Measurements from ENCODE around the gene OSBPL6. TPM values are rescaled to one million over a fixed set of nuclear protein-coding genes. Genes with fewer than 3 reads are reported as not detected.

The OSBPL6 gene
- total and polyA plus RNA-seq, 2 of the 13 experiments (the other 11 are each of a cell fraction or from before 2014, with no cell fraction given): 0.03 to 0.11 TPM

- no peak for TF ChIP-seq MLLT10 (CRISPR knock-in tag; IDR thresholded peaks at IDR 0.05)
- ChIA-PET POLR2A (interaction anchor here (1.7 kb wide), 1 partner anchor 26 kb away, joined by 5 read pairs; the partner anchor contains the start of genes PJVK and PRKRA), CTCF (ENCODE audit: low intra/inter-chr PET ratio, low total read pairs) (no interaction called here)
- Histone ChIP-seq H3K79me2 (ENCODE audit: insufficient read depth, low read length) (no peaks in the 10 kb centered on the region), H3K9ac (ENCODE audit: insufficient read depth, low read depth, low read length) (no peak overlapping the region), H3K9me3 (ENCODE audit: low read length) (peaks cover 7% of the 10 kb centered on the region; the same call in 1 of the 2 replicates), H2AFZ (ENCODE audit: low read length) (no peak overlapping the region), H3K4me3 (replicated peaks in 1 of 3; ENCODE audit: insufficient read depth in 1 of 3, low read depth in 2 of 3, low read length in 3 of 3) (no peak overlapping the region), H3K36me3 (replicated peaks in 1 of 2; ENCODE audit: control insufficient read depth in 1 of 2, insufficient read depth in 2 of 2, low read length in 2 of 2) (no peaks in the 10 kb centered on the region), H3K4me2 (ENCODE audit: low read depth, low read length) (no peak overlapping the region), H4K20me1 (ENCODE audit: insufficient read depth, low read length) (no peaks in the 10 kb centered on the region), H3K27ac (ENCODE audit: extremely low read length, insufficient read depth, low read length) (no peak overlapping the region), H3K27me3 (ENCODE audit: control insufficient read depth in 1 of 2, insufficient read depth in 2 of 2, low read length in 2 of 2) (no peaks in the 10 kb centered on the region), H3K4me1 (ENCODE audit: insufficient read depth, low read length) (peaks cover 25% of the 10 kb centered on the region)
- BruUV-seq (replicated peaks): no TSS peak
- ATAC-seq (no peak), FAIRE-seq (no peak), DNase-seq (ENCODE audit: low spot score) (no peak)
- 72% methylated on average over 4 of the region's 4 CpGs for WGBS (ENCODE audit: low lambda C conversion rate)
- in situ Hi-C loops (cut with HindIII; ENCODE audit: extremely low pct_ligation_motif_present, low pct_unique_long_range_greater_than_20kb): no loop called here
- intact Hi-C loops (cut with micrococcal nuclease; ENCODE audit: unreplicated experiment): no loop called here
Measured at GRCh38 chr2:178425255-178425827, 231.0 kb downstream of the OSBPL6 start.

DNA sequence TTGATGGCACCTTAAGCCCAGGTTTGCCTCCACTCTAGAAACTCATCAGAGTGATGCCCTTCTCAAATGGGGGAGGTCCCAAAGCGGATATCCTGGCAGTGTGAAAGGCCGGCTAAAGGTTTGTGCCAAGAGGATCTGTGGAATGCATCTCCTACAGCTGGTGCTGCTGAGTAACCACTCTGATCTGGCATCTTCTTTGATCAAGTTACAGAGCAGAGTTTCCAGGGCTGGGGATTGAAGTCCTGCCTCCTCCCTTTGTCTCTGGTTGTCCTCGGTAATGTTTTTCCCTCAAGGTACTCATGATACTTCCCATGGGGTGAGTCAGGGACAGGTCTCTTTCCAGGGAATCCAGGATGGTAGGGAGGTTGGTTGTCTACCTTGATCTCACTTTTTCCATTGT is 232.1 kb downstream of the OSBPL6 start:
- WGBS (ENCODE audit: low lambda C conversion rate): 99% methylated on average over 3 of the region's 3 CpGs
- TF ChIP-seq KDM6A (CRISPR knock-in tag; IDR thresholded peaks at IDR 0.05; ENCODE audit: low read depth) (no peak), ARHGAP35 (CRISPR knock-in tag; IDR thresholded peaks at IDR 0.05; ENCODE audit: borderline replicate concordance) (no peak), KLF6 (CRISPR knock-in tag; IDR thresholded peaks at IDR 0.05) (no peak), ZNF17 (CRISPR knock-in tag; IDR thresholded peaks at IDR 0.05) (no peak), ZNF512 (CRISPR knock-in tag; IDR thresholded peaks at IDR 0.05) (no peak), TBP (CRISPR knock-in tag; IDR thresholded peaks at IDR 0.05) (no peak), ISL2 (CRISPR knock-in tag; IDR thresholded peaks at IDR 0.05) (no peak), ERF (CRISPR knock-in tag; IDR thresholded peaks at IDR 0.05) (no peak), ZNF207 (IDR thresholded peaks at IDR 0.05; ENCODE audit: borderline replicate concordance) (no peak), ZFP36L2 (CRISPR knock-in tag; IDR thresholded peaks at IDR 0.05) (no peak), HIVEP1 (CRISPR knock-in tag; IDR thresholded peaks at IDR 0.05) (no peak), ZNF205 (CRISPR knock-in tag; IDR thresholded peaks at IDR 0.05) (no peak), ZNF30 (CRISPR knock-in tag; IDR thresholded peaks at IDR 0.05) (no peak), ZSCAN29 (CRISPR knock-in tag; conservative IDR thresholded peaks at IDR 0.05) (no peak)
- TF ChIP-seq, protein P1, sequence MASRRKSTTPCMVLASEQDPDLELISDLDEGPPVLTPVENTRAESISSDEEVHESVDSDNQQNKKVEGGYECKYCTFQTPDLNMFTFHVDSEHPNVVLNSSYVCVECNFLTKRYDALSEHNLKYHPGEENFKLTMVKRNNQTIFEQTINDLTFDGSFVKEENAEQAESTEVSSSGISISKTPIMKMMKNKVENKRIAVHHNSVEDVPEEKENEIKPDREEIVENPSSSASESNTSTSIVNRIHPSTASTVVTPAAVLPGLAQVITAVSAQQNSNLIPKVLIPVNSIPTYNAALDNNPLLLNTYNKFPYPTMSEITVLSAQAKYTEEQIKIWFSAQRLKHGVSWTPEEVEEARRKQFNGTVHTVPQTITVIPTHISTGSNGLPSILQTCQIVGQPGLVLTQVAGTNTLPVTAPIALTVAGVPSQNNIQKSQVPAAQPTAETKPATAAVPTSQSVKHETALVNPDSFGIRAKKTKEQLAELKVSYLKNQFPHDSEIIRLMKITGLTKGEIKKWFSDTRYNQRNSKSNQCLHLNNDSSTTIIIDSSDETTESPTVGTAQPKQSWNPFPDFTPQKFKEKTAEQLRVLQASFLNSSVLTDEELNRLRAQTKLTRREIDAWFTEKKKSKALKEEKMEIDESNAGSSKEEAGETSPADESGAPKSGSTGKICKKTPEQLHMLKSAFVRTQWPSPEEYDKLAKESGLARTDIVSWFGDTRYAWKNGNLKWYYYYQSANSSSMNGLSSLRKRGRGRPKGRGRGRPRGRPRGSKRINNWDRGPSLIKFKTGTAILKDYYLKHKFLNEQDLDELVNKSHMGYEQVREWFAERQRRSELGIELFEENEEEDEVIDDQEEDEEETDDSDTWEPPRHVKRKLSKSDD (CRISPR knock-in tag; IDR thresholded peaks at IDR 0.05; ENCODE audit: low read depth): no peak

More for the DNA sequence above, 232.1 kb downstream of the OSBPL6 start:
- Histone ChIP-seq H3K9me3 (ENCODE audit: low read length) (peaks cover 7% of the 10 kb centered on the region; the same call in 1 of the 2 replicates), H3K4me3 (replicated peaks in 1 of 3; ENCODE audit: insufficient read depth in 1 of 3, low read depth in 2 of 3, low read length in 3 of 3) (no peak overlapping the region), H3K4me2 (ENCODE audit: low read depth, low read length) (no peak overlapping the region), H3K27ac (ENCODE audit: extremely low read length, insufficient read depth, low read length) (no peak overlapping the region), H3K9ac (ENCODE audit: insufficient read depth, low read depth, low read length) (no peak overlapping the region), H3K4me1 (ENCODE audit: insufficient read depth, low read length) (peaks cover 25% of the 10 kb centered on the region), H3K36me3 (replicated peaks in 1 of 2; ENCODE audit: control insufficient read depth in 1 of 2, insufficient read depth in 2 of 2, low read length in 2 of 2) (no peaks in the 10 kb centered on the region; a peak in 1 of 5 replicates), H2AFZ (ENCODE audit: low read length) (no peak overlapping the region), H3K27me3 (ENCODE audit: control insufficient read depth in 1 of 2, insufficient read depth in 2 of 2, low read length in 2 of 2) (no peaks in the 10 kb centered on the region), H4K20me1 (ENCODE audit: insufficient read depth, low read length) (no peaks in the 10 kb centered on the region), H3K79me2 (ENCODE audit: insufficient read depth, low read length) (no peaks in the 10 kb centered on the region)
- ChIA-PET POLR2A (interaction anchor here (0.9 to 3.6 kb wide), 3 partner anchors 10 to 25 kb away, joined by 5 to 47 read pairs (median 5); partner anchors contain the start of genes PJVK and PRKRA), CTCF (ENCODE audit: low intra/inter-chr PET ratio, low total read pairs) (no interaction called here)
- DNase-seq (ENCODE audit: low spot score): no peak
- ATAC-seq: no peak
- FAIRE-seq: no peak
- in situ Hi-C loops (cut with HindIII; ENCODE audit: extremely low pct_ligation_motif_present, low pct_unique_long_range_greater_than_20kb): no loop called here
- intact Hi-C loops (cut with micrococcal nuclease; ENCODE audit: unreplicated experiment): no loop called here
- BruUV-seq (replicated peaks): no TSS peak
